GM19372 (cell line): Measurements from ENCODE around the gene NFE2L2.
"Not testable (repeated sequence)": the region's sequence is repeated elsewhere in the genome, so short reads cannot be mapped to it uniquely, and the experiment has no call there.

Experiments used
- ATAC-seq: cut with Tn5 transposase; IDR thresholded peaks from one replicate; pipeline ENCODE4 v1.9.1; 2021; ENCODE audit warnings: mild to moderate bottlenecking, low read depth, moderate library complexity; ENCODE audit not compliant: unreplicated experiment

NFE2L2 gene

DNA sequence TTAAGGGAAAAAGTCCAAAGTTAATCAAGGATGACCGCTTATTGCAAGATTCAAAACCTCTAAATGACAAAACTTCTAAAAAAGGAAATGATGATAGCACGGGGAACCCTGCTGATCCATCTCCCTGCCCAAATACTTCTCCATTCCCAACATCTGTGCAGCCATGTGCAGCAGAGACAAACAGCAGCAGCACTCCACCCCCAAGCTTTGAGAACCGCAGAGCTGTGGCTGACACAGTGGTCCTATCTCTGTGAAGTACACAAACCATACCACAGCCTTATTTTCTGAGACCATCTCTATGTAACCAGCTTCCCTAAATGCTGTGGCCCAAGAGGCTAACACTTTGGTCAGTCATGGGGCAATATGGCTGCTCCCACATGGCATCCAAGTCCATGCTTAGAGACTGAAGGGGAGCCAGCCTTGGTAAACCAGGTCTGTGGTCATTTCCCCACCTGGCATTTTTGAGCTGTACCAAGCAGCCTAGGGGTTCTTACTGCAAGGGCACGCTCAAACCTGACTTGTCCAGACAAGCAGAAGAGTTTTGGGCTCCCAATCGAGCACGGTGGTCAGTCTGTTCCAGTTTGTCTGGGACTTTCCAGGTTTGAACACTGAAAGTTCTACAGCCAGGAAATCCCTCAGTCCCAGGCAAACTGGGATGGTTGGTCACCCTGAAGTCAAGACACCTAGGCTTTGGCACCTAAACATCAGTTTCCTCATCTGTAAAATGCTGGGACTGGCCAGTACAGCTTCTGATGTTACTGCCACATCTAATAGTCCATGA lies 17.1 kb upstream of the NFE2L2 start:
- ATAC-seq = peak; percentile 49

DNA sequence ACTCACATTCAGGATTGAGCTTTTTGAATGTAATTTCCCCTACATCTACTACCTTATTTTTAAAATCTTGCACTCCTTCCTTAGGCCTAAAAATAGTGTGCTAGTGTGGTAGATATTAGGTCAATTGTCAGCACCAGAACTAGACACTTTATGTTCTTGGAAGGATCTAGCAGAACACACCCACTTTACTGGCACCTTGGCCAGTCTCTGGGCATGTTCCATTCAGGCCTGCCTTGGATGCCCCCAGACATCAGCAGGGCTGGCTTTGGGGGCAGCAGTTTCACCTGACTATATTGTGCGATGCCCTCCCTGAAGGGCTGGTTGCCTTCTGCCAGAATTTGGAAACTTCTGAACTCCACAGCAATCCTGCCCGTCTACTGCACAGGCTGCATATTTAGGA lies 15.3 kb upstream of the NFE2L2 start:
- no peak for ATAC-seq

GRCh38 chr2:177275743-177276055 lies 11.2 kb upstream of the NFE2L2 start:
- ATAC-seq = no peak

DNA sequence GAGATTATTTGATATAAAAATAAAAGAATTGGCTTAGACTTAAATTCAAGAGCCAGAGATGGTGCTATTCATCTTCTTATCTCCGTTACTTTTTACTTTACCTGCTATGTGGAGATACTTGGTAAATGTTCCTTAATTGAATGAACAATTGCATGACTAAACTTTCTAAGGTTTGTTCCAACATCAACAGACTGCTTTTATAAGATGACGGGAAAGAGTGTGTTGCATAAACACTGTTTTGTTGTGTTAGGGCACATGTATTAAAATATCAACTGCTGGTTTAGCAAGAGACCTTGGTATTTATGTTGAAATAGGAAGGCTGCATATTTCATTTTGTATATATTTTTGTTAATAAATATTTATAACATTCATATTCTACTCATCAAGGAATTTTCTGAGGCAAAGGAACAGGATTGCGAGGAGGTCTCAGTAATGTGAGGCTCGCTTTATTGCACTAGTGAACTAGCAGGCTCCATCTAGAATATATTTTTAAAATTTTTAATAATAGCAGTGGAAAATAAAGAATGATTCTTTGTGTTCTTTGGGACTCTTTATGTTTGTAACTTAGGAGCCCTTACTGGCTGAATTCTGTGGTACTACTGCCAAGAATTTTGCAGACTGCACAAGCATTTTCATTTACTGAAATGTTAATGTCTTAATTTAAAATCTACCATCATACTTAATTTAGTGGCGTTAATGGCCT lies 10.7 kb upstream of the NFE2L2 start:
- ATAC-seq = no peak

DNA sequence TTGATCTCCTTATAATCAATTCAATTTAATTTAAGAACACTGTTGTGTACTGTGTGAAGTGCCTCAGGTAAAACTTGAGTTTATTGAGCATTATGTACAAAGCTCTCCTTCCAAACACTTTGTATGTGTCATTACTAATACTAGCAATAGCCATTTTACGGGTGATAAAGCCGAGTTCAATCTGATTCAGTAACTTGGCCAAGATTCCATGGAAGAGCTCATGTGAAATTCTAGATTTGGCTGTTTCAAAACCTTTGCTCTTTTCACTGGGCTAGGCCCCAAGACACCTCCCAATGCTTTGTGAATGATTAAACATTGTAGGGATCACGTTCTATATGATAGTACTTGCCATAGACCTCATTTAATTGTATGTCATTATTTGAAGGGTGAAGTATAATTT lies 8.9 kb upstream of the NFE2L2 start:
- no peak for ATAC-seq

- ATAC-seq = no peak
These were observed 8.2 kb upstream of the NFE2L2 start for GRCh38 chr2:177272765-177273164.

GRCh38 chr2:177271981-177272666 lies 7.6 kb upstream of the NFE2L2 start:
- no peak for ATAC-seq

GRCh38 chr2:177270531-177270930 lies 6.0 kb upstream of the NFE2L2 start:
- no peak for ATAC-seq

DNA sequence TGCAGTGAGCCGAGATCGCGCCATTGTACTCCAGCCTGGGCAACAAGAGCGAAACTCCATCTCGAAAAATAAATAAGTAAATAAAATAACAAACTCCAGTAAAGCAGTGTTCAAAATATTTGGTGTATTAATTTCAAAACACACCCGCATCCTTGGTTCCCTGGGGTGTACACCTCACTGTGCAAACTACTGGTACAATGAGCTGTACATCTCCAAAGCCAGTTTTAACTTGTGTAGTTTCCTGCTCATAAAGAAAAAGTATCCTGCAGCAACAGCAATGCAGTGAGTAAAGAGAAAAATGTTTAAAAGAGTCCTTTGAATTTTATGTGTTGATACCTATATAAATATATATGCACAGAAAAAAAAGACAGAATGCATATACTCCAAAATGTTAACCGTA lies 4.4 kb upstream of the NFE2L2 start:
- no peak for ATAC-seq

DNA sequence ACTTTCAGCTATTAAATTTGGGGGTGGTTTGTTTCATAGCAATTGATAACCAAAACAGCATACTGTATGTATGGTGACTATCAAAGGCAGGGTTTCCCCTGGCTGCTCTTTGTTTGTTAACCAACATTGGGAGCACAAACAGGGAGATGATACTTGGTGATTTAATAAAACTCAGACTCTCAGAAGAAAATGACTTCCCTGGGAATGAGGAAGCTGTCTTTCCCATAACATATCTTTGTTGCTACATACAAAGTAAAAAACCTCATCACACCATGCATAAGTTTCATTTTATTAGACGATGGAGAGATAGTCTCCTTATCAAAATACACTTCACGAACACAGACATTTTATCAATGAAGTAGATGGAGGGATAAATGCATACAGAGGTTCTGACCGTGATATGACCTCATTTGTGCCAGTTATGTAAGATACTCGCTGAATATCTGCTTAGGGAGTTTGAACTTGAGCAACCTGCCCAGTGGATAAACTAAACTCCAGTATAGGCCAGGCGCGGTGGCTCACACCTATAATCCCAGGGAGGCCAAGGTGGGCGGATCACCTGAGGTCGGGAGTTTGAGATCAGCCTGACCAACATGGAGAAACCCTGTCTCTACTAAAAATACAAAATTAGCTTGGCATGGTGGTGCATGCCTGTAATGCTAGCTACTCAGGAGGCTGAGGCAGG lies 3.8 kb upstream of the NFE2L2 start:
- no peak for ATAC-seq

GRCh38 chr2:177266955-177267354 lies 2.4 kb upstream of the NFE2L2 start:
- ATAC-seq = not testable (repeated sequence)

DNA sequence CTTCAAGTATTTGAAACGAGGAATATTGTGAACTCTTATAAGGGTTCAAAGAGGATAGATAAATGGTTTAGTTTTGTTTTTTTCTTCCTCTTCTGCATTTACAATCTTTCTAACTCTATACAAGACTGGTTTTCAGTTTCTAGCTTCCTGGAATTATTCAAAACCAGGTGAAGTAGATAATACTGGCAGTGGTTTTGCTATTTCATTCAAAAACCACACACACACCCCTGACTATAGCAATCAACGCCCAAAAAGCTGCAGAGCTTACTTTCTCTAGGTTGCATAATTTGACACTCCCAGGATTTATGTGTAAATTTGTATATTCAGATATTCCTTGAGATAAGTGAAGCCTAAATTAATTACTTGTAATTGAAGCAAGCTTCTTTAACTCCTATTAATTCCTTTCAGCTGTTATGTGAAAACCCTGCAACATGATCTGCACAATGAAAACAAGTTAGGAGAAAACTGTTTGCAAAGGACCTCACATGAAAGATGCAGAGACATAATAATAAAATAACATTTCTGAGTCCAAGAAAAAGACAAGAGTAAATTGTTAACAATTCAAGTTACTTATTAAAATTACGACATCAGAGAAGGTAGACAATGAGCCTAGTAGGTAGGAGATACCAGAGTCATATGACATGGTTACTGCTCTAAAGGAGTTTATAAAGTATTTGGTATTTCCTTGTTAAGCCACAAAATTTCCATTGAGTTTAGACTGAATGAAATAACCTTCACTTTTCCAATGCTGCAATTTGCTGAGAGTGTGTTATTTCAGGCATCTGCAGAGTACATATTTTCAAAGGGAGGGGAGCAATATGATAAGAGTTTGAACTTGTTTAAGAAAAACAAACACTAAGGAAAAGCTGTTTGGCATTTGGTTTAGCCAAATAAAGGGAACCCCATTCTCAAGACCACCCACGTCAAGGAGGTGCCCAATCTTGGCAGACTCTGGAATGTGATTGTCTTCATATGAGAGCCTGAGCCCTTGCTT lies 1.6 kb upstream of the NFE2L2 start:
- no peak for ATAC-seq

GRCh38 chr2:177264209-177264692 lies 276 bp downstream of the NFE2L2 start:
- peak; percentile 13 for ATAC-seq

GRCh38 chr2:177263451-177264208 lies 897 bp downstream of the NFE2L2 start:
- ATAC-seq = peak; percentile 43

- no peak for ATAC-seq
These were observed 1.5 kb downstream of the NFE2L2 start for GRCh38 chr2:177262958-177263450.

DNA sequence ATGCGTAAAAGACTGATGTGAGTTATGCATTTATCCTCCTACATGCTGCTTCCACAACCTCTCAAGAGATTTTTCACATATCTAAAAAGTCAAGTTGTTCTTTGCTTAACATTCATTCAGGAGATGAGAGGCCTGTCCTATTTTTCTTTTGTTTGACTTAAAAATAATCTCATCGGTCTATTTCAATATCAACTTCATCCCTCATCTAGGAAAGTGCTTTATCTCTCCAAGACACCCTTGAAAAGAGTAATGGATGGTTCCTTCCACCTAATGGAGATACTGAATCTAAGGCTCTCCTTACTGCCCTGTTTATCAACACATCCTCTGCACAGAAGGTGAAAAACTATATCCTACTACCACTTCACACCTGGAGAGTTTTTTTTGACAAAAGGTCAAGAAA lies 2.4 kb downstream of the NFE2L2 start:
- ATAC-seq = no peak

DNA sequence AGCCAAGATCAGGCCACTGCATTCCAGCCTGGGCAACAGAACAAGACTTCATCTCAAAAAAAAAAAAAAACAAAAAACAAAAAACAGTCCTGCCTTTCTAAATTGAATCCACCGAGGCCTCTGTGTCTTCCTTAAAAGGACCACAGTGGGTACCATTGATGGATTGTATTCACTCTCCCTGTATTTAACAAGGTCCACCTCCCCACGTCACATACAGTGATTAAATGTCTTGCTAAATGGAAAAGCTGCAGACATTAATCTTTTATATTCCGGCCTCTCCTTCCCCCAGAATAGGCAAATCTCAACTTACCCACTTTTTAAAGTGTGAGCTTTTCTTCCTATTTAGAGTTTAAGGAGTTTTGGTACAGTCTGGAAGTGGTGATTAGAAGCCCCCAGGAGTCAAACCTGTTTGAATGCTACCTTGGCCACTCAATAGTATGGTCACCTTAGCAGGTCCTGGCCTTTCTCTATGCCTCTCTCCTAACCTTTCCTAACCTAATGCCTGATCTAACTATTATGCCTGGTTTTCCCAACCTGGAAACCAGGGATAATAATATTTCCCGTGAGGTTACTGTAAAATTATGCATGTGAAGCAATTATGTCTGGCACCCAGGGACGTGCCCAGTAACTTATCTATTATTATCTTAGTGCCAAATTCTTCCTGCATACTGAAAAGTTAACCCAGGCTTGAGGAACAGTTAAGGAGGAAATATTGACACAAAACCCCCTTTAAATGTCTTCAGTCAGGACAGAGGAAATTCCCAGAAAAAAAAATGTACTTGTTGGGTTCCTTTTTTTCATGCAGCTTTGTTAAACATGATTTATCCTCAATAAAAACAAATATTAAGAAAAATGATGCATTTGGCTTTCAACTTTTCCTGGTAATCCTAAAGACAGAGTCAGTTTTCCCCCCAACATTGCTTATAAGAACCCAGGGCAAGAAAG lies 3.1 kb downstream of the NFE2L2 start:
- ATAC-seq = no peak

GRCh38 chr2:177260379-177260778 lies 4.1 kb downstream of the NFE2L2 start:
- no peak for ATAC-seq
